Activated naive CD8-positive, alpha-beta T cell (primary cell): ENCODE data around the gene TMEM52.
A peak's percentile ranks its signal among the peaks of the same experiment; 100 is the strongest.

Experiments
- H3K27ac Mint-ChIP-seq: one replicate; pipeline ENCODE4 v1.8.0; 2021; ENCODE audit warnings: mixed read lengths
- H3K27me3 Mint-ChIP-seq: one replicate; pipeline ENCODE4 v1.8.0; 2021; ENCODE audit warnings: mixed read lengths
- H3K36me3 Mint-ChIP-seq: one replicate; pipeline ENCODE4 v1.8.0; 2021; ENCODE audit warnings: mixed read lengths
- H3K4me1 Mint-ChIP-seq: one replicate; pipeline ENCODE4 v1.8.0; 2021; ENCODE audit warnings: low read depth, mixed read lengths
- H3K4me3 Mint-ChIP-seq: one replicate; pipeline ENCODE4 v1.8.0; 2021; ENCODE audit warnings: mild to moderate bottlenecking, mixed read lengths
- H3K9me3 Mint-ChIP-seq: one replicate; pipeline ENCODE4 v1.8.0; 2021; ENCODE audit warnings: low read depth, mixed read lengths

TMEM52 gene

GRCh38 chr1:1918901-1919303, at the start of gene TMEM52:
TSS of gene TMEM52 (minus strand) at chr1:1919279. CDS start at chr1:1919265, 14 bp downstream.
- Mint-ChIP-seq H3K27ac (no peak within 1 kb of the TSS), H3K4me3 (peak within 1 kb of the TSS; percentile 61), H3K36me3 (no peaks in the 10 kb centered on the region), H3K4me1 (peaks cover 2% of the 10 kb centered on the region), H3K27me3 (no peaks in the 10 kb centered on the region), H3K9me3 (no peaks in the 10 kb centered on the region)

GRCh38 chr1:1967879-1968278, 48.8 kb upstream of the TMEM52 start:
- Mint-ChIP-seq H3K4me3 (no peak overlapping the region), H3K27ac (no peak overlapping the region), H3K27me3 (peaks cover 4% of the 10 kb centered on the region), H3K36me3 (no peaks in the 10 kb centered on the region), H3K4me1 (no peaks in the 10 kb centered on the region), H3K9me3 (no peaks in the 10 kb centered on the region)

- no peaks in the 10 kb centered on the region for H3K4me1 Mint-ChIP-seq
- H3K27ac Mint-ChIP-seq, result no peak overlapping the region
These were observed 48.1 kb upstream of the TMEM52 start for GRCh38 chr1:1967151-1967550.

GRCh38 chr1:1966071-1966740, 47.1 kb upstream of the TMEM52 start:
- H3K36me3 Mint-ChIP-seq, result no peaks in the 10 kb centered on the region
- H3K9me3 Mint-ChIP-seq, result no peaks in the 10 kb centered on the region
- H3K27me3 Mint-ChIP-seq, result peaks cover 5% of the 10 kb centered on the region
- no peak overlapping the region for H3K4me3 Mint-ChIP-seq
- no peaks in the 10 kb centered on the region for H3K4me1 Mint-ChIP-seq
- no peak overlapping the region for H3K27ac Mint-ChIP-seq

More at GRCh38 chr1:1967151-1967550, 48.1 kb upstream of the TMEM52 start:
- Mint-ChIP-seq H3K4me3 (no peak overlapping the region), H3K27me3 (peaks cover 4% of the 10 kb centered on the region), H3K9me3 (no peaks in the 10 kb centered on the region), H3K36me3 (no peaks in the 10 kb centered on the region)

- H3K4me3 Mint-ChIP-seq, result no peak overlapping the region
- no peaks in the 10 kb centered on the region for H3K9me3 Mint-ChIP-seq
- no peaks in the 10 kb centered on the region for H3K36me3 Mint-ChIP-seq
- peaks cover 11% of the 10 kb centered on the region for H3K27me3 Mint-ChIP-seq
- no peak overlapping the region for H3K27ac Mint-ChIP-seq
- no peaks in the 10 kb centered on the region for H3K4me1 Mint-ChIP-seq
These were observed 46.5 kb upstream of the TMEM52 start for GRCh38 chr1:1965546-1965945.

GRCh38 chr1:1964811-1965210, 45.7 kb upstream of the TMEM52 start:
- Mint-ChIP-seq H3K4me3 (no peak overlapping the region), H3K27me3 (peaks cover 12% of the 10 kb centered on the region), H3K27ac (no peak overlapping the region), H3K9me3 (no peaks in the 10 kb centered on the region), H3K4me1 (no peaks in the 10 kb centered on the region), H3K36me3 (no peaks in the 10 kb centered on the region)

- peaks cover 14% of the 10 kb centered on the region for H3K27me3 Mint-ChIP-seq
- peaks cover 2% of the 10 kb centered on the region for H3K4me1 Mint-ChIP-seq
- H3K36me3 Mint-ChIP-seq, result no peaks in the 10 kb centered on the region
- no peak overlapping the region for H3K27ac Mint-ChIP-seq
- H3K9me3 Mint-ChIP-seq, result no peaks in the 10 kb centered on the region
- H3K4me3 Mint-ChIP-seq, result no peak overlapping the region
These were observed 44.5 kb upstream of the TMEM52 start for GRCh38 chr1:1963570-1963969.

- H3K9me3 Mint-ChIP-seq, result no peaks in the 10 kb centered on the region
- H3K4me1 Mint-ChIP-seq, result peaks cover 2% of the 10 kb centered on the region
- no peak overlapping the region for H3K4me3 Mint-ChIP-seq
- H3K36me3 Mint-ChIP-seq, result no peaks in the 10 kb centered on the region
- H3K27ac Mint-ChIP-seq, result no peak overlapping the region
- H3K27me3 Mint-ChIP-seq, result peaks cover 14% of the 10 kb centered on the region
These were observed 43.7 kb upstream of the TMEM52 start for GRCh38 chr1:1962752-1963151.

- H3K4me3 Mint-ChIP-seq, result no peak overlapping the region
- no peaks in the 10 kb centered on the region for H3K36me3 Mint-ChIP-seq
- no peaks in the 10 kb centered on the region for H3K9me3 Mint-ChIP-seq
- H3K4me1 Mint-ChIP-seq, result peaks cover 2% of the 10 kb centered on the region
- H3K27ac Mint-ChIP-seq, result no peak overlapping the region
- H3K27me3 Mint-ChIP-seq, result peaks cover 13% of the 10 kb centered on the region
These were observed 41.6 kb upstream of the TMEM52 start for GRCh38 chr1:1960480-1961196.

GRCh38 chr1:1959840-1960479, 40.9 kb upstream of the TMEM52 start:
- Mint-ChIP-seq H3K36me3 (no peaks in the 10 kb centered on the region), H3K4me1 (peaks cover 3% of the 10 kb centered on the region), H3K27ac (no peak overlapping the region), H3K9me3 (no peaks in the 10 kb centered on the region), H3K27me3 (peaks cover 13% of the 10 kb centered on the region), H3K4me3 (no peak overlapping the region)

GRCh38 chr1:1959459-1959839, 40.4 kb upstream of the TMEM52 start:
- Mint-ChIP-seq H3K27ac (no peak overlapping the region), H3K4me3 (no peak overlapping the region), H3K9me3 (no peaks in the 10 kb centered on the region), H3K4me1 (peaks cover 5% of the 10 kb centered on the region), H3K36me3 (no peaks in the 10 kb centered on the region), H3K27me3 (peaks cover 13% of the 10 kb centered on the region)

- no peak overlapping the region for H3K4me3 Mint-ChIP-seq
These were observed 39.0 kb upstream of the TMEM52 start for GRCh38 chr1:1958071-1958541.

GRCh38 chr1:1957533-1957961, 38.5 kb upstream of the TMEM52 start:
- H3K4me3 Mint-ChIP-seq, result no peak overlapping the region
- H3K27me3 Mint-ChIP-seq, result peaks cover 13% of the 10 kb centered on the region
- H3K36me3 Mint-ChIP-seq, result no peaks in the 10 kb centered on the region
- no peaks in the 10 kb centered on the region for H3K9me3 Mint-ChIP-seq
- no peak overlapping the region for H3K27ac Mint-ChIP-seq
- peaks cover 5% of the 10 kb centered on the region for H3K4me1 Mint-ChIP-seq

More at GRCh38 chr1:1958071-1958541, 39.0 kb upstream of the TMEM52 start:
- peaks cover 13% of the 10 kb centered on the region for H3K27me3 Mint-ChIP-seq
- no peaks in the 10 kb centered on the region for H3K9me3 Mint-ChIP-seq
- H3K36me3 Mint-ChIP-seq, result no peaks in the 10 kb centered on the region
- no peak overlapping the region for H3K27ac Mint-ChIP-seq
- peaks cover 5% of the 10 kb centered on the region for H3K4me1 Mint-ChIP-seq

GRCh38 chr1:1956586-1957532, 37.8 kb upstream of the TMEM52 start:
- H3K4me1 Mint-ChIP-seq, result peaks cover 5% of the 10 kb centered on the region
- peaks cover 13% of the 10 kb centered on the region for H3K27me3 Mint-ChIP-seq

More at GRCh38 chr1:1956586-1957532, 37.8 kb upstream of the TMEM52 start:
- no peak overlapping the region for H3K4me3 Mint-ChIP-seq
- H3K9me3 Mint-ChIP-seq, result no peaks in the 10 kb centered on the region
- H3K36me3 Mint-ChIP-seq, result no peaks in the 10 kb centered on the region
- no peak overlapping the region for H3K27ac Mint-ChIP-seq
